Left ventricle myocardium superior (tissue), 1 donor: ENCODE data around the gene ZFR2. TPM values are rescaled to one million over a fixed set of nuclear protein-coding genes. Genes with fewer than 3 reads are reported as not detected.
"Not testable (repeated sequence)": the region's sequence is repeated elsewhere in the genome, so short reads cannot be mapped to it uniquely, and the experiment has no call there.

Source experiments
- ATAC-seq: fragments of 200-7000 bp; cut with Tn5 transposase; one replicate; pipeline ENCODE4 v1.9.1; 2020; ENCODE audit warnings: mild to moderate bottlenecking, moderate library complexity
- DNase-seq: peaks from one replicate; pipeline ENCODE4 v3.0.0-alpha.2; 2020
- intact Hi-C: fragments of 100-400 bp; cut with micrococcal nuclease; formaldehyde crosslinking; loops from one replicate; pipeline ENCODE4 v1.11.0; 2022
- total RNA-seq: library from RNA; stranded (reverse); fragmentation: NEBNext Ultra II Directional; extraction: Animal tissue kit (Norgen Biotek cat#: 25700); gene quantifications from one replicate; pipeline ENCODE4 v1.2.1, GENCODE V29; 2021
- donor health status: DM: no; HTN: yes; CAD: no; lungs with severe emphysema.

ZFR2 gene
- total RNA-seq, 1 donor from 2014 or later: not detected

DNA sequence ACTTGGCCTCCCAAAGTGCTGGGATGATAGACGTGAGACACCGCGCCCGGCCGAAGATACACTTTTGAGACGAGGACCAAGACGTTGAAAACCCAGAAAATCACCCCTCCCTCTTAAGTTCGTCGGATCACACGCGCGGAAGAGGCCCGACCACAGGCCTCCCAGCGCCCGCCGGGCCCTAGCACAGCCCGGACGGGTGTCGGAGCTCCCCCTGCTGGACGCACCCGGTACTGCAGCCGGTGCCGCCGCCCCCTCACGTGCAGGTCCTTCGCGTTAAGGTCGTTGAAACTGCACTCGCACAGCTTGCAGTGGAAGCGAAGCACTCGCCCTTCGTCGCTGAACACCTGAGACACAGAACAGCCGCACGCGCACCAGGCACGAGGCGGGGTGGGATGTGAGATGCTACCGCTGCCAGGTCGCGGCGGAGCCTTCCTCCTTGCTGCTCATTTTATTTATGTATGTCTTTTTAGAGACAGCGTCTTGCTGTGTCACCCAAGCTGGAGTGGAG, 46.9 kb downstream of the ZFR2 start:
- peak; percentile 82 for DNase-seq
- intact Hi-C loops: no loop called here
- peak; percentile 80 for ATAC-seq

DNA sequence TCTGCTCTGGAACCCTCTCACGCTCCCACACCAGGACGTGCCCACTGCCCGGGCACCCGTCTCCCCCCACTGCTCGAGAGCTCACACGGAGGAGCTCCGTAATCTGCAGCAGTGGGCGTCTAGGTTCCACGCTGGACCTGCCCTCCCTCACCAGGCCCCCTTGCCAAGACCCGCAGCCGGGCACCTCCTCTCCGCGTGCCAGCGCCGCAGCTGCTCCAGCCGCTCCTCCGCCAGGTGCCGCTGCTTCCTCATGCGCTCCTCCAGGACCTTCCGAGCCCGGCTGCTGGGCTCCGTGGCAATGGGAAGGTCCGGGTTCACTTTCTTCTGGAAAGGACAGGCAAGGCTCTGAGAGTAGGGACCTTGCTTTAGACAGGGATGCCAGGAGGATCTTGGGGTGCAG, 47.7 kb downstream of the ZFR2 start:
- intact Hi-C loops: no loop called here
- DNase-seq: no peak
- ATAC-seq: no peak

DNA sequence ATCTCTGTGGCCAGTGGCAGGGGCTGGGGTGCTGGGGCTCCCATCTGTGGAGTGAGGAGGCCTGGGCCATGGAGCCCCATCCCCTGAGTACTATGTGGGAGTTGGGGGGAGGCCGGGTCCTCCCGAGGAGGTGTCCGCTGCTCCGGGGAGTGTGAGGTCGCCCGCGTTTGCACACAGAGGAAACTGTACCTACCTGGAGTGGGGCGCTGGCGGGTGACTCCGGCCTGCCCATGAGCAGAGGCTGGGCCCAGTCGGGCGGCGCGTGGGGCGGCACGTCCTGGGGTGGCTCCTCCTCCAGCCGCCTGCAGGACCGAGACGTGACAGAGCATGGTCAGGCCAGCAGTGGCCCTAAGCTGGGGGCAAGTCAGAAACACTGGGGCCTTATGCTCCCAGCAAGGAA, 48.8 kb downstream of the ZFR2 start:
- ATAC-seq: no peak
- intact Hi-C loops: no loop called here

DNA sequence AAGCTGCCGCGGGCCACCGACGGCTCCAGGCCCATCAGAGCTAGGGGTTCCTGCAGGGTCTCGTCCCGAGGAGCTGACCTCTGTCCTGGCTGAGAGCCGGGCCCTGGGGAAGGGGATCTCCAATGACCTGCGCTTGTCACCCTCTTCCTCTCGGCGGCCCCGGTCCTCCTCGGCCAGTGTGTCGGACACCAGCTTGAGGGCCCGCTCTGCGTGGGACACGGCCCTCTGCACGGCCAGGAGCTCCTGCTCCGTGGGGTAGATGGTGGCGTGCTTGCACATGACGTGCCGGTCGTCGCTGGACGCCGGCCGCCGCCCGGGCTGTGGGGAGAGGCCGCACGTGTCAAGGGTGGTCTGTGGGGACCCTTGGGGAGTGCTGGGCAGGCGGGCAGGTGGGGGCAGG, 49.9 kb downstream of the ZFR2 start:
- intact Hi-C loops: no loop called here
- ATAC-seq (no peak), DNase-seq (no peak)

More for the DNA sequence above, 48.8 kb downstream of the ZFR2 start:
- DNase-seq: no peak

DNA sequence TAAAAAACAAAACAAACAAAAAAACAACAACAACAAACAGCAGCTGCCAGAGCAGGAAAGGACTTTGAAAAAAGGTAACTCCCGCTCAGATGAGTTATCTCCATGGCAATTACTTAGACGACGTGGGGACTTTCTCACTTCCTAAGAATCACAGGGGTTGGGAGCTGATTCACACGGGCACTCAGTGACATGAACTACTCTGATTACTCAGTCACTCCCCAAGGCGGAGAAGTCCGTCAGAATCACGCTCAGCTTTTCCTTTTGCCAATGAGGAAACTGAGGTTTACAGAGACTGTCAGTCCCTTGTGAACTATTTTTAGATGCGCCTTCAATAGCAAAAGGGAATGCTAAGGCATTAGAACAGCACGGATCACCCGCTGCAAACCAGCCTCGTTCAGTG, 50.4 kb downstream of the ZFR2 start:
- intact Hi-C loops: no loop called here
- ATAC-seq (no peak), DNase-seq (no peak)

DNA sequence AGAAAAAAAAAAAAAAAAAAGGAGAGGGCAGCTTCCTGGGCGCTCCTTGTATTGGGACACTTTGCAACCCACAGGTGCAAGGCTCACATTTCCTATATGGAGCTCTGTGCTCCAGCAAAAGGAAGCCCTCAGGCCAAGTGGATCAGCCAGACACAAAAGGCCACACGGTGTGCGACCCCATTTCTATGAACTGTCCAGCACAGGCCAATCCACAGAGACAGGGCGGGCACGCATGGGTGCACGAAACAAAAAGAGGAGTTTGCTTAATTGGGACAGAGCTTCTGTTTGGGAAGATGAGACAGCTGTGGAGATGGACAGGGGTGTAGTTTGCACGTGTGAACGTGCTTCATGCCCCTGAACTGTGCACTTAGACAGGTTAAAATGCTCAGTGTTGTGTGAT, 51.1 kb downstream of the ZFR2 start:
- DNase-seq: no peak
- no peak for ATAC-seq
- intact Hi-C loops: no loop called here

DNA sequence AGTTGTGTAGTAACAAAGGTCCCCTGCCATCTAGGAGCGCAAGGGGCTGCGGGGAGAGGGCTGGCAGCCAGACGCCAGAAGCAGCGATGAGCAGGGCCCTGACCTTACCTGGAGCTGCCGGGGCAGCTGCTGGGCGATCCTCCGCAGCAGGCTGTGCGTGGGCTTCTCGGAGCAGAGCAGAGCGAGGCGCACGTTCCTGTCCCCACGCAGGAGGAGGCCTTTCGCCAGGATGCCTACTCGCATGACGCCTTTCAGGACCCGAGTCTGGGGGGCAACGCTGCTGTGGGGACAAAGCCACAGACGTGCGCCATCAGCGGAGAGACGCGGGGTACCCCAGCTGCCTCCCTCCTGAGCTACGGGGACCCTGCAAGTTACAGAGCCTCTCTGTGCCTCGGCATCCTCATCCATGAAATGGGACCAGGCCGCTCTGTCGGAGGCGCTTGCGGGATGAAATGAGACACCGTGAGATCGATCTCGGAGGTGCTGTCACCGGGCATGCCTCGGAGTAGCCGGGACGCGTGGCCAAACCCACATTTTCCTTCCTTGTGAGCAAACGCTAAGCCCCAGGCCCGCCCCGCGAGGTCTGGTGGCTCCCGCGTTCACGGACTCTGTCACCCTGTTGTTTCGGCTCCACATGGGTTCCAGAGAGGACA, 52.1 kb downstream of the ZFR2 start:
- ATAC-seq (no peak), DNase-seq (no peak)
- intact Hi-C loops: no loop called here

DNA sequence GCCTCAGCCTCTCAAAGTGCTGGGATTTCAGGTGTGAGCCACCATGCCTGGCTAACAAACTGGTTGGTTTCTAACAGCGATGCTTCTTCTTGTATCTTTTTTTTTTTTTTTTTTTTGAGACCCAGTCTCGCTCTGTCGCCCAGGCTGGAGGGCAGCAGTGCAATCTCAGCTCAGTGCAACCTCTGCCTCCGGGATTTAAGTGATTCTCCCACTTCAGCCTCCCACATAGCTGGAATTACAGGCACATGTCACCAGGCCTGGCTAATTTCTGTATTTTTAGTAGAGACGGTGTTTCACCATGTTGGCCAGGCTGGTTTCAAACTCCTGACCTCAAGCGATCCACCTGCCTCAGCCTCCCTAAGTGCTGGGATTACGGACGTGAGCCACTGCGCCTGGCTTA, 52.7 kb downstream of the ZFR2 start:
- intact Hi-C loops, DNase-seq, ATAC-seq: not testable (repeated sequence)

DNA sequence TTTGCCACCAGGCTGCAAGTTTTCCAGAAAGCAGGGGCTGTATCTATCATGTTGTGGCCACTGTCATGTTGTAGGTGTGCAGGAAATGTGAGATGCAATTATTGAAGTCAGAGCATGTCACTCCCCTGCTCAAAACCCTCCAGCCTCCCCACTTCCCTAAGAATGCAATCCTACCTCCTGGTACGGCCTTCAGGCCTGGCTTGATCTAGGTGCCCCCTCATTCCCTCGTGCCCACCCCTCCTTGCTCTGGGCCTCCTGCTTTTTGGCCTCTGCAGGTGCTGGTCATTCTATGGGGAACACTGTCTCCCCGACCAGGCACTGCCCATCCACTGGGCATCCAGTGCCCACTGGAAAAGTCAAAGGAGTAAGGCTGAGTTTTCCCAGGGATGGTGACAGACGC, 54.2 kb downstream of the ZFR2 start:
- ATAC-seq (no peak), DNase-seq (no peak)
- intact Hi-C loops: no loop called here

DNA sequence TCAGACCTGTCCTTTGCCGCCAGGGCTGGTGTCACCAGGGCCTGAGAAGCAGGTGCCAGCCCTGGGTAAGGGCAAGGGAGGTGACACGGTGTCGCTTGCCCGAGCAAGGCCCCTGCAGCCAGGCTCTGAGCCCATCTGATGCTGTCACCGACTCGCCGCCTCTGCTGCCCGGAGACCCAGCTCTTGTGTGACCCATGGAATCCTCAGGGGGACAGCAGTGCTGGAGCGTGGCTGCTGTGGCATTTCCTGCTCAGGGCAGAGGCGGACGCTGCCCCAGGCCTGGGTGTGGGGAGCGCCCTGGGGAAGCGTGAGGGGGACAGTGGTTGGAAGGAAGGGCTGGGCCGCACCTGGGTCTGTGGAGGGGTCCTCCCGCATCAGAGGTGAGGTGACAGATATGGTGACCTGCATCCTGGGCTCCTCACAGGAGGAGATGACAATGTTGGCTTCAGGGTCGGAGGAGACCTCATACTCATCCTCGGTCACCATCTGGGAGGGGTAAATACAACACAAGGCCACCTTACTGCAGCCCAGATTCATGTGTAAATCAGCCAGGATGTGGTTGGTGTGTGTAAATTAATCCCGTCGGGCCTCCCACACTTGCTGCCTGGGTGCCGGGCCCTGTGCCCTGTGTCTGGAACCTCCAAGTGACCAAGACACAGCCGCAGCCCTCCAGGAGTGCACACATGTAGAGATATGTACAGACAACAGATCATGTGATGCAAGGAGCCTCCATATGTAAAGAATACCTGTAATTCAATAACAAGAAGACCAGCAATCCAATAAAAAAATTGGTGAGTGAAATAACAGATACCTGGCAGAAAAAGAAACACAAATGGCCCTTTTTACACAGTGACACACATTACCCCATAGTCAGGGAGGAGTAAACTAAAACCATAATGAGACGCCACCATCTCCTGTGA, 55.1 kb downstream of the ZFR2 start:
- intact Hi-C loops: no loop called here
- no peak for ATAC-seq
- DNase-seq: no peak

DNA sequence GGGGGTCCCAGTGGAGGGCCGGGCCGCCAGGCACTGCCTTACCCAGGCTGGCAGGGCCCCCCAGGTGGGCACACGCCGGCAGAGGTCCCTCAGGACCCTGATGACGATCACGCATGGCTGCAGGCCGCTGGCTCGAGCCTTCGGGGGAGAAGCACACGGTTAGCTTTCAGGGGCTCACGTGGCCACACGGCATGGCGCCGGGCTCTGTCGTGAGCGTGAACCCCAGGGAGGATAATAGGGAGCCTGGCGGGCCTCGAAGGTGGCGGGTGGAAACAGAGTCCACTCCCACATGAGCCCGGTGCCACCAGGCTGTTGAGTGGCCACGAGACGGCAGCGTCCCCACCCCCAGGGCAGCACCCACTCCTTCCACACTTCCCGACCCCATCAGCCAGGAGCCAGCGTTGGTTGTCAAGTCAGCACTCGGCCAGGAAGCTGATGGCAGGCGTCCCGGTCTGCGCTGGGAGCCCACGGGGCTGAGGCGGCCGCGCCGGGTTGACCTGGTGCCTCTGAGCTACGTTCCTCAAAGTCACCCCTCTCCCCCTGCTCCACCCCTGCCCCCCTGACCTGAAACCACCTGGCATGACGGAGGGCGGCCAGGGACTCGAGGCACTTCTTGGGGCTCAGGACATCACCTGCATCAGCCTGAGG, 58.0 kb downstream of the ZFR2 start:
- DNase-seq: no peak
- intact Hi-C loops: no loop called here
- ATAC-seq: no peak

DNA sequence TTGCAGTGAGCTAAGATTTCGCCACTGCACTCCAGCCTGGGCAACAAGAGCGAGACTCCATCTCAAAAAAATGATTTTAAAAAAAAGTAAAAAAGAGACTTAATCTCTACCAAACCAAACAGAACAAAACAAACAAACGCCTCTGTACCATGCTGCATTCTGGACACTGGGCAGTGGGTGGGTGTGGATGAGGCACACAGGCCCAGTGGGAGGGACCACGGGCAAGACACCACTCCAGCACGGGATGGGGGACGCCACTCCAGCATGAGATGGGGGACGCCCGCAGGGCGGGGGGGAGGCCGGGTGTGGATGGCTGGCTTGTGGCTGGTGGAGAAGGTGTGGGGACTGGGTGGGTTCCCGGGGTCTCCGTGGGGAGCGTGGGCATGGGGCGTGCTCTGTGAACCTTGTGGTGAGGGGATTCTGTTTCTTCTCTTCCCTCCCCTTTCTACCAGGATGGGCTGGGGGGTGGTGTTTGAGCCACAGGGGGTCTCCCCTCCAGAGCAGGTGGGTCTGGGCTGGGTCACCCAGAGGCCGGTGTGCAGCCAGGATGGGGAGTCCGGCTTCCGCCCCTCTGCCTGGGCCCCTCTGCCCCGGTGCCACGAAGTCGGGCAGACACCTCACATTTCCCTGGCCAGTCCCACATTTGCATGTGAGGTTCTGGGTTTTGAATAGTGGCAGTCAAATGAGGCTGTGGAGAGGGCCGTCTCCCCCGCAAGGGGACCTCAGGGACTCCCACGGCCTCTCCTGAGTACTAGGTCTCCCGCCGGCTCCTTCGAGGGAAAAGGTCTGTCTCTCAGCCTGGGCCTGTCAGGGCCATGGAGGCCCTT, 58.7 kb downstream of the ZFR2 start:
- ATAC-seq: no peak
- no peak for DNase-seq
- intact Hi-C loops: no loop called here

DNA sequence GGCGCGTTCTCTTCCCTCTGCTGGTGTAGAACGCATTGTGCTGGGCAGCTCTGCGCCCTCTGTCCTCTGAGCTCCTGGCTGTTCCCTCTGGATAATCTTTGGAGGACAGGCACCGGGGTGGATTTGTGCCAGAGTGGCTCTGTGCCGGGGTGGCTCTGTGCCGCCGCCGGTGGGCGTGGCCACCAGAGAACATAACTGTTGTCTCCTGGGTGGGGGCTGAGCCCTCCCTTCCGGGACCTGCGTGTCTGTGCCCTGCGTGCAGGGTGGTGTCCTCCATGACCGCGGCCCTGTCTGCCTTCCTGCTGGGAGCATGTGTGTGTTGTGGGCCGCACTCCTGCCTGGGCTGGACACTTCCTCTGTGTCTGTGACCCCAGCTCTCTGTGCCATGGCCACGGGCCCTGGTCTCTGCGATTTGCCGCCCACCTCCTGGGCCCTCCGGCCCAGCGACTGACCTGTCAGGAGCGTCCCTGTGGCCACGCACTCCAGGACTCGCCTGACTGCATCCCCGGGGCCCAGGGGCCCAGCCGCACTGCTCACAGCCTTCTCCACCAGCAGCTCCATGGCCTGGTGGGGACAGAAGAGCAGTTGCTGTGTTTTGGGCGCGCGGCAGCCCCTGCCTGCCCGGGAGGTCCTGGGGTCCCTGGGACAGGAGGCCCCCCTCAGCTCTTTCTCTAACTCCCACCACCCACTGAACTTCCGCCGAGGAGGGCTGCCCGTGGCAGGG, 60.3 kb downstream of the ZFR2 start:
- intact Hi-C loops: no loop called here
- ATAC-seq (peak; percentile 31), DNase-seq (no peak)

DNA sequence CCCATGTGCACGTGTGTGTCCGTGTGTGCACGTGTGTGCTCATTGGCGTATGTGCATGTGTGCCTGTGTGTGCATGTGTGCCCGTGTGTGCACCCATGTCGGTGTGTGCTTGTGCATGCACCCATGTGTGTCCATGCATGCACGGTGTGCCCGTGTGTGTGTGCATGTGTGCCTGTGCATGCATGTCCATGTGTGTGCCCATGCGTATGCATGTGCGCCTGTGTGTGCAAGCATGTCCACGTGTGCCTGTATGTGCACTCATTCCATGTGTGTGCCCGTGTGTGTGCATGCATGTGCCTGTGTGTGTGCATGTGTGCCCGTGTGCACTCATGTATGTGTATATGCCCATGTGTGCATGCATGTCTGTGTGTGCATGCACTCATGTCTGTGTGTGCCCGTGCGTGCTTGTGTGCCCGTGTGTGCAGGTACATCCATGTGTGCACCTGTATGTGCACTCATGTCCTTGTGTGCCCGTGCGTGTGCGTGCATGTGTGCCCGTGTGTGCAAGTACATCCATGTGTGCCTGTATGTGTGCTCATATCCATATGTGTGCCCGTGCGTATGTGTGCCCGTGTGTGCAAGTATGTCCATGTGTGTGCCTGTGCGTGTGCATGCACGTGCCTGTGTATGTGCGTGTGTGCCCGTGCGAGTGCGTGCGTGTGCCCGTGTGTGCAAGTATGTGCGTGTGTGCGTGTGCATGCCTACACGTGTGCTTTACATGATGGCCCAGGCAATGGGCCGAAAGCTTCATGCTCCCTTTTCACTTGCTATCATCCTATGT, 61.1 kb downstream of the ZFR2 start:
- DNase-seq (no peak), ATAC-seq (no peak)
- intact Hi-C loops: no loop called here

DNA sequence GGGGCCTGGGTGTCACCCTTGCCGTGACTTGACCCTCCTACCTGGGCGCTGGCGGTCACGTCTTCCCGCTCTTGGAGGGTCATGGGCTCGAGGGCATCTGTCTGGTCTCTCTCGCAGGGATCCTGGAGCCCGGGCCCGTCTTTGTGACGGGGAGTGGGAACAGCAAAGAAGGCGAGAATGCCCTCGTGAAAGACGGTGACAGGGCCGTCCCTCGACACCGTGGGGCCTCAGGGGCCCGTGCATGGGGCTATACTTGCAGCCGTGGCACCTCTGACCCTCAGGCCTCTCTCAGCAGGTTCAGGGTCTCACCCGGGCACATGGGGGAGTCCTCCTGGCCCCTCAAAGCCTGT, 61.7 kb downstream of the ZFR2 start:
- ATAC-seq (no peak), DNase-seq (no peak)
- intact Hi-C loops: no loop called here

DNA sequence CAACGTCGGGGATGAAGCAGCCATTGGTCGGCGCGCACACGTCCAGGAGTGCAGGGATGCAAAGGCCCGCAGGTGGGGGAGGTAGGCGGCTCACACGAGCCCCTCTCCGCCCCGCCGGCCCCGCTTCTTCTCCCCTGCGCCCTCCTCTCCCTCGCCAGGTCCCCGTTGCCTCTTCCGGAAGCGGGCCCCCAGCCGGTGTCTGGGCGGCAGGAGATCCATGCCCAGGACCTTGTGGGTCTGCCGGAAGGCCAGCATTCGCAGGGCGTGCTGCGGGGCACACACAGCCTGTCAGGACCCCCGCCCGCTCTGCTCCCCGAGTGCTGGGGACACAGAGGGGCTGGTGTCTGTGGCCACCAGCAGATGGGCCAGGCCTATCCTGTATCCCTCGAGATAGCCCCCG, 63.0 kb downstream of the ZFR2 start:
- DNase-seq (no peak), ATAC-seq (no peak)
- intact Hi-C loops: no loop called here

DNA sequence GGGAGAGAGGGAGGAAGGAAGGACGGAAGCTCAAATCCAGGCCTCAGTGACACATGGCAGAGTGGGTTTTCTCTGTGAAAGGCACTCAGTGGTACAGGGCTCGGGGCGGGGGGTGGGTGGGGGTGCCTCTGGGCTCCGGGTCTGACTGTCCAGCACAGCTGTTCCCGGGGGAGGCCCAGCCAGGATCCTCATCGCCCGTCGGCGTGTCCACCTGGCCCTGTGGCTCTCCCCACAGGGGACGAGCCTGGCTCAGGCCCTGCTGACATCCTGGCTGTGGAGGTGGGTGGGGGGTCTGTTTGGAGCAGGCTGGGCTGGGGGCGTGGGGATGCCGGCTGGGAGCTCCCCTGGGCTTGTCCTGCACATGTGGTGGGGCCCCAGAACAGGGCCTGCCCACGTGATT, 64.4 kb downstream of the ZFR2 start:
- DNase-seq (no peak), ATAC-seq (no peak)
- intact Hi-C loops: no loop called here

DNA sequence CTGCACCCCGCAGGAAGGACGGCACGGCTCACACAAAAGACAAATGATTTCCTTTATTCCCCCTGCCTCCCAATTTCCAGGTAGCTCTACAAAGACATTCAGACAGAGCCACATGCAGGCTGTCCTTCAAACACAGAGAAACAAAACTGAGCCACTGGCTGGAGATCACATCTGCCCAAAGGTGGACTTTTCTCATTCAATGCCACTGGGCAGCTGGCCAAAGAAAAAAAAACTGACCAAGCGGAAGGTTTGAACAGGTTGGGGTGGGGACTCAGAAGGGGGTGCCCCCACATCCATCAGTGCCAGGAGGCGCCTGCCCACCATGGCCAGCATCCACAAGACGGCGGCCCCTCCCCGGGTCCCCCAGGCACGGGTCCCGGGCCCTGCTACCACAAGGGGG, 64.9 kb downstream of the ZFR2 start:
- no peak for DNase-seq
- intact Hi-C loops: no loop called here
- no peak for ATAC-seq
